Kidney epithelial cell (primary cell): ENCODE measurements around the gene COMMD9. TPM values are rescaled to one million over a fixed set of nuclear protein-coding genes. Genes with fewer than 3 reads are reported as not detected.

Experiments used
- DNase-seq: peaks from one replicate; pipeline ENCODE4 v3.0.0-alpha.2; 2010; ENCODE audit warnings: low read depth
- H3K27me3 ChIP-seq: 2 replicates; pipeline ENCODE4 v1.6.0; 2011; ENCODE audit warnings: low read length; ENCODE audit not compliant: control insufficient read depth, insufficient read depth
- H3K36me3 ChIP-seq: 2 replicates; pipeline ENCODE4 v1.5.1; 2011; ENCODE audit warnings: low read length; ENCODE audit not compliant: control insufficient read depth, insufficient read depth
- H3K4me3 ChIP-seq: 2 replicates; pipeline ENCODE4 v1.5.1; 2011; ENCODE audit warnings: low read depth, mild to moderate bottlenecking, control low read depth, low read length
- total RNA-seq: library from RNA; depleted of rRNA; stranded (reverse); fragments of >200 nt; gene quantifications from 2 replicates; pipeline ENCODE4 v1.2.3, GENCODE V29; 2015
- TF ChIP-seq, protein P1 (sequence below): IDR thresholded peaks from 2 replicates; pipeline ENCODE4 v1.5.1; 2011; ENCODE audit warnings: mild to moderate bottlenecking, moderate library complexity, low read length, control low read depth, inconsistent platforms; ENCODE audit not compliant: insufficient read depth, poor library complexity, severe bottlenecking

The COMMD9 gene
- total RNA-seq, 1 donor from 2014 or later, result 69.6 TPM

DNA sequence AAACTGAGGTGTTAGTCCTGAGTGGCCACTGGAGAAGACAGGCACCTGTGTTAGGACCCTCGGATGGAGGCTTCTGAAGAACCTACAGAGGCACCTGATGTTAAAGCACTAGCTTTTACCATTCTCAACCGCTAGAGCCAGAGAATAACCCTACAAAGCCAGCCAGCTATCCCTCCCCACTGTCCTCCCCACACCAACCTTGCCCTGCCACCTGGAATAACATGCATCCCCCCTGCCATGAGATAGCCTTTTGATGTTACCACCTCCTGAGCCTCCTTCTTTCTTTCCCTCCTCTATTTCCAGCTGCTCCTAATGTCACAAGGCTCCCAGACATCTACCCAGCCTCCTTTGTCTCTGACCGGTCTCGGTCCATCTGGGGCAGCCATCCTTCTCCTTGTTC lies 28.1 kb downstream of the COMMD9 start:
- TF ChIP-seq, protein P1, sequence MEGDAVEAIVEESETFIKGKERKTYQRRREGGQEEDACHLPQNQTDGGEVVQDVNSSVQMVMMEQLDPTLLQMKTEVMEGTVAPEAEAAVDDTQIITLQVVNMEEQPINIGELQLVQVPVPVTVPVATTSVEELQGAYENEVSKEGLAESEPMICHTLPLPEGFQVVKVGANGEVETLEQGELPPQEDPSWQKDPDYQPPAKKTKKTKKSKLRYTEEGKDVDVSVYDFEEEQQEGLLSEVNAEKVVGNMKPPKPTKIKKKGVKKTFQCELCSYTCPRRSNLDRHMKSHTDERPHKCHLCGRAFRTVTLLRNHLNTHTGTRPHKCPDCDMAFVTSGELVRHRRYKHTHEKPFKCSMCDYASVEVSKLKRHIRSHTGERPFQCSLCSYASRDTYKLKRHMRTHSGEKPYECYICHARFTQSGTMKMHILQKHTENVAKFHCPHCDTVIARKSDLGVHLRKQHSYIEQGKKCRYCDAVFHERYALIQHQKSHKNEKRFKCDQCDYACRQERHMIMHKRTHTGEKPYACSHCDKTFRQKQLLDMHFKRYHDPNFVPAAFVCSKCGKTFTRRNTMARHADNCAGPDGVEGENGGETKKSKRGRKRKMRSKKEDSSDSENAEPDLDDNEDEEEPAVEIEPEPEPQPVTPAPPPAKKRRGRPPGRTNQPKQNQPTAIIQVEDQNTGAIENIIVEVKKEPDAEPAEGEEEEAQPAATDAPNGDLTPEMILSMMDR, result no peak
- H3K4me3 ChIP-seq, result no peak overlapping the region
- no peak for DNase-seq
- H3K27me3 ChIP-seq, result no peaks in the 10 kb centered on the region
- H3K36me3 ChIP-seq, result no peaks in the 10 kb centered on the region

DNA sequence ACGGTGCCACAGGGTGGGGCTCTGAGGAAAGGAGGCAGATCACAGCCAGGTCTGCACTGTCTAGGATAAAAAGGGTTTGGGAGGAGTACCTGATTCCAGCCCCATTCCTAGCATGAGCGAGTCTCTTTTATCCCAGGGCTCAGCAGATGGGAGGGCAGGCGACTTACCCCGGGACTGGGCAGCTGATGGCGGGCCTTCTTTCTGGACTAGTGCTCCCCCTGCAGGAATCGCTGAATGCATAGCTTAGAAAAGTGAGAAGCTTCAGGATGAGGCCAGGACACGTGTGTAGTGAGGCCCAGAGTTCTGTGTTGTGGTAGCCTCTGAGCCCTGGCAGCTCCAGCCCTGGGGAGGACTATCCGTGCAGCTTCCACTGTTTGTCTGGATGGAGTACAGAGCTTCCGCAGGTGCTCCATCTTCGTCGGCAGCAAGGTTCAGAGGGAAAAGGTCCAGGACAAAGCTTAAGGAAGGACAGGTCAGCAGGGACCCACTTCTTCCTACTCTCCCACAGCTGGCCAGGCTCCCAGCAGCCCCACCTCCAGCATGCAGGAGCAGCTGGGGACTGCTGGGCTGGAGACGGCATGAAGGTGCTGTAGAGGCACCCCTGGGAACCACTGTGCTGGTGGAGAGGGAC lies 30.4 kb downstream of the COMMD9 start:
- DNase-seq, result peak; percentile 34
- TF ChIP-seq, protein P1, result peak; percentile 73

DNA sequence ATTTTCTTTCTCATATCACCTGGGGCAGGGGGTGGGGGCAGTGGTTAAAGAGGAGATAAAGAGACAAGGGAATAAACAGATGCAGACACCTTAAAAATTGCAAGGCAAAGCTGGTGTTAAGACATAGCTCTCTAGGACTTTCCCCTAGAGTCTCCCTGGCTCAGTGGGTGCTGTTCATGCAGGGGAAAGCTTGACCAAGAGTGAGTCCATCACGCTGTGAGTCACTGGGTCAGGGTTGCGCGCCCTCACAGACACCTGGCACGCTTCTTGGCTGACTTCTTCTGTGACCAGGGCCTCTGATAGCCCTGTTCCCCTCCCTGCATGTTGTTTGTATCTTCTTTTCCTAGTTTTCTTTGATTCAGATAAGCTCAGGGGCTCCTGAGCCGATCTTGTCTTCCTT lies 31.9 kb downstream of the COMMD9 start:
- DNase-seq, result peak; percentile 48
- no peaks in the 10 kb centered on the region for H3K27me3 ChIP-seq
- no peaks in the 10 kb centered on the region for H3K36me3 ChIP-seq
- TF ChIP-seq, protein P1, result no peak
- H3K4me3 ChIP-seq, result no peak overlapping the region

More for the DNA sequence above, 30.4 kb downstream of the COMMD9 start:
- Histone ChIP-seq H3K36me3 (no peaks in the 10 kb centered on the region), H3K4me3 (no peak overlapping the region), H3K27me3 (no peaks in the 10 kb centered on the region)

DNA sequence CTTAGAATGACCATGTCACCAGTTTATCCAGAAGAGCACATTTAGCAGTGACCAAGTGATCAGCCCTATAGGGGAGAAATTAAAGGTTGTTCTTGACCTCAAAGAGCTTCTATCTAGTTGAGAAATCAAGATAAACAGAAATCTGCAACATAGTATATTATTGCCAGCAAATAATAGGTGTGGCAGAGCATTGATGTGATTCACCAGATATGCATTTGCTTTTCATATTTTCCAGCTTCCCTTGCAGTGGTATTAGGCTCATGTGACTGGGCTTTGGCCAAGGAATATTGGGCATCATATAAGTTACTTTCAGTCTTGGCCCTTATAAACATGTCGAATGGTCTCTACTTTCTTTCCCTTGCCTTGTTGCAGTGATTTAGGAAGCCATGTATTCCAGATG lies 34.5 kb downstream of the COMMD9 start:
- Histone ChIP-seq H3K27me3 (no peaks in the 10 kb centered on the region), H3K4me3 (no peak overlapping the region), H3K36me3 (no peaks in the 10 kb centered on the region)
- TF ChIP-seq, protein P1, result no peak
- DNase-seq, result no peak

DNA sequence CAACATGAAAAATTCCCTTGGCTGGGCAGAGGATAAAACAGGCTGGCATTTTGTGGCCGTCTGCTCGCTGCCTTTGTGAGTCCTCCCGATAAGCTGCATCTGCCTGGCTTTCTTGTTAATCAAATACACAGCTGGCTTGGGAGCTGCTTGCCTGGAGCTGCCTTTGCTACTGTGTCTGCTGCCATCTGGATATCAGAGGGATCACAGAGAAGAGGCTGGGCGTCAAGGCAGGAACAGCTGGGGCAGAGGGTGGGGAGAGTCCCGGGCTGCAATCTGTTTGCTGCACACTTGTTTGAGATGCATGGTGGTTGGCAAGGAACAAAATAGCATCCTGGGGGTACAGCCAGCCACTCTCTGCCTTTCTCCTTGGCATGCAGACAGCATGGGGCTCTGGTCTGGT lies 36.0 kb downstream of the COMMD9 start:
- DNase-seq, result no peak
- Histone ChIP-seq H3K27me3 (no peaks in the 10 kb centered on the region), H3K36me3 (no peaks in the 10 kb centered on the region), H3K4me3 (no peak overlapping the region)
- TF ChIP-seq, protein P1, result no peak

DNA sequence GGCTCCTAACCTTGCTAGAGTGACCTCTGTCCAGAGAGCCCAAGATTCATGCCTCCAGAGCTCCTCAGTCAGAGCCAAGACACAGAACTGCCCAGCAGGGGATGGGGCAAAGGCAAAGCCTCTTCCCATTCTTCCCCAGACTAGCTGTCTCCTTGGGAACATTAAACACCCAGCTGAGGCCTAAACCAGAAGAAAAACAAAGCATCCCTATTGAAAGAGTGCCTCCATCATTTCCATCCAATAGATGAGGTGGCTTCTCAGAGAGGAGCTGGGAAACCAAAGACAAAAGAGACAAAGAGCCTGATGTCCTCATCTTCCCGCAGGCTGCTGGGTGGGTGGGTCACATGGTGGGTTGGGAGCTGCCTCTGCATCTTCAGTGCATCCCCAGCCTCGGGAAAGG lies 37.4 kb downstream of the COMMD9 start:
- Histone ChIP-seq H3K4me3 (no peak overlapping the region), H3K27me3 (no peaks in the 10 kb centered on the region), H3K36me3 (no peaks in the 10 kb centered on the region)
- TF ChIP-seq, protein P1, result no peak
- DNase-seq, result no peak
